ENCODE data around the gene CERS2. TPM values are rescaled to one million over a fixed set of nuclear protein-coding genes. Genes with fewer than 3 reads are reported as not detected.

The CERS2 gene
- total and polyA plus RNA-seq, 2 of the 4 experiments (the other 2 are of a cell fraction) = 118 to 127 TPM

DNA sequence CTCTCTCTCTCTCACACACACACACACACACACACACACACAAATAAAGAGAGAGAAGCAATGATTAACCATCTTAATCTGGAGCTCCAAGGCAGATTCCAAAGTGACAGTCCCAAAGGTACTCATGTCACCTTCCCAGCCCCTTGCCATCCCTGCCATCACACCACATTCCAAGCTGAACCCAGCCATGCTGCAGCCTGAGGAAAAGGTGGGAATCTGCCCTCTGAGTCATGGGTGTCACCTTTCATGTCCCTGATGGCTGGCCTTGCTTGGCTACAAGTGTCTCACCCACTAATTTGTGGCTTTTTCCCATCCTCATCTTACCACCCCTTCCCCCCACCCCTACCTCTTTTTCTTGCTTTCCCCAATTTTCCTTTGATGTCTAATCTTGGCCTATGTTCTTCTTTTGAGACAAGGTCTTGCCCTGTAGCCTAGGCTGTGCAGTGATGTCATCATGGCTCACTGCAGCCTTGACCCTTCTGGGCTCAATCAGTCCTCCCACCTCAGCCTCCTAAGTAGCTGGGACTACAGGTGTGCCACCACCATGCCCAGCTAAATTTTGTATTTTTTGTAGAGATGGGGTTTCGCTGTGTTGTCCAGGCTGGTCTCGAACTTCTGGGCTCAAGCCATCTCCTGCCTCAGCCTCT, 10.7 kb upstream of the CERS2 start:
- 65% methylated on average over 2 of the region's 2 CpGs; no CpG with 5 or more reads in 1 of the 2 experiments for WGBS, 2 experiments (ENCODE audit: extremely low coverage in 2 of 2, insufficient read length in 1 of 2)
- H4K91ac ChIP-seq (ENCODE audit: insufficient read depth, low read depth, low read length) = no peak overlapping the region
- no peak overlapping the region for H4K8ac ChIP-seq (ENCODE audit: low read depth in 2 of 2, low read length in 2 of 2)
- TF ChIP-seq POLR2A (IDR thresholded peaks at IDR 0.05; ENCODE audit: low read depth, low read length) (no peak), MXI1 (IDR thresholded peaks at IDR 0.05; ENCODE audit: borderline replicate concordance, low read depth, low read length) (no peak), NFE2L2 (IDR thresholded peaks at IDR 0.05; ENCODE audit: low read depth, low read length) (no peak), FOS (IDR thresholded peaks at IDR 0.05; ENCODE audit: low read depth, low read length) (no peak), RCOR1 (IDR thresholded peaks at IDR 0.05; ENCODE audit: insufficient replicate concordance, low read length) (no peak), RAD21 (IDR thresholded peaks at IDR 0.05; ENCODE audit: low read length) (no peak), SMC3 (IDR thresholded peaks at IDR 0.05; ENCODE audit: low read depth, low read length) (no peak), RFX5 (IDR thresholded peaks at IDR 0.05; ENCODE audit: low read depth, low read length) (no peak), BHLHE40 (IDR thresholded peaks at IDR 0.05; ENCODE audit: low read depth, low read length) (no peak), CEBPB (IDR thresholded peaks at IDR 0.05; ENCODE audit: low read depth, low read length) (no peak), MAFK (IDR thresholded peaks at IDR 0.05; ENCODE audit: low read depth, low read length) (no peak)
- TF ChIP-seq, protein P1, sequence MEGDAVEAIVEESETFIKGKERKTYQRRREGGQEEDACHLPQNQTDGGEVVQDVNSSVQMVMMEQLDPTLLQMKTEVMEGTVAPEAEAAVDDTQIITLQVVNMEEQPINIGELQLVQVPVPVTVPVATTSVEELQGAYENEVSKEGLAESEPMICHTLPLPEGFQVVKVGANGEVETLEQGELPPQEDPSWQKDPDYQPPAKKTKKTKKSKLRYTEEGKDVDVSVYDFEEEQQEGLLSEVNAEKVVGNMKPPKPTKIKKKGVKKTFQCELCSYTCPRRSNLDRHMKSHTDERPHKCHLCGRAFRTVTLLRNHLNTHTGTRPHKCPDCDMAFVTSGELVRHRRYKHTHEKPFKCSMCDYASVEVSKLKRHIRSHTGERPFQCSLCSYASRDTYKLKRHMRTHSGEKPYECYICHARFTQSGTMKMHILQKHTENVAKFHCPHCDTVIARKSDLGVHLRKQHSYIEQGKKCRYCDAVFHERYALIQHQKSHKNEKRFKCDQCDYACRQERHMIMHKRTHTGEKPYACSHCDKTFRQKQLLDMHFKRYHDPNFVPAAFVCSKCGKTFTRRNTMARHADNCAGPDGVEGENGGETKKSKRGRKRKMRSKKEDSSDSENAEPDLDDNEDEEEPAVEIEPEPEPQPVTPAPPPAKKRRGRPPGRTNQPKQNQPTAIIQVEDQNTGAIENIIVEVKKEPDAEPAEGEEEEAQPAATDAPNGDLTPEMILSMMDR (conservative IDR thresholded peaks at IDR 0.05; ENCODE audit: low read depth, low read length) = no peak
- TF ChIP-seq, protein P2, sequence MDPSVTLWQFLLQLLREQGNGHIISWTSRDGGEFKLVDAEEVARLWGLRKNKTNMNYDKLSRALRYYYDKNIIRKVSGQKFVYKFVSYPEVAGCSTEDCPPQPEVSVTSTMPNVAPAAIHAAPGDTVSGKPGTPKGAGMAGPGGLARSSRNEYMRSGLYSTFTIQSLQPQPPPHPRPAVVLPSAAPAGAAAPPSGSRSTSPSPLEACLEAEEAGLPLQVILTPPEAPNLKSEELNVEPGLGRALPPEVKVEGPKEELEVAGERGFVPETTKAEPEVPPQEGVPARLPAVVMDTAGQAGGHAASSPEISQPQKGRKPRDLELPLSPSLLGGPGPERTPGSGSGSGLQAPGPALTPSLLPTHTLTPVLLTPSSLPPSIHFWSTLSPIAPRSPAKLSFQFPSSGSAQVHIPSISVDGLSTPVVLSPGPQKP (IDR thresholded peaks at IDR 0.05; ENCODE audit: borderline replicate concordance, low read depth, low read length) = no peak
- TF ChIP-seq, protein P3, sequence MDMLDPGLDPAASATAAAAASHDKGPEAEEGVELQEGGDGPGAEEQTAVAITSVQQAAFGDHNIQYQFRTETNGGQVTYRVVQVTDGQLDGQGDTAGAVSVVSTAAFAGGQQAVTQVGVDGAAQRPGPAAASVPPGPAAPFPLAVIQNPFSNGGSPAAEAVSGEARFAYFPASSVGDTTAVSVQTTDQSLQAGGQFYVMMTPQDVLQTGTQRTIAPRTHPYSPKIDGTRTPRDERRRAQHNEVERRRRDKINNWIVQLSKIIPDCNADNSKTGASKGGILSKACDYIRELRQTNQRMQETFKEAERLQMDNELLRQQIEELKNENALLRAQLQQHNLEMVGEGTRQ (IDR thresholded peaks at IDR 0.05; ENCODE audit: low read depth, low read length) = no peak
- H3K9me3 ChIP-seq (ENCODE audit: control insufficient read depth, insufficient read depth, low read length) = no peaks in the 10 kb centered on the region
- no peak overlapping the region for H2BK120ac ChIP-seq (ENCODE audit: low read depth, low read length)
- dilution Hi-C loops (cut with HindIII; ENCODE audit: low sequenced_read_pairs, unreplicated experiment) = no loop called here
- intact Hi-C loops (cut with micrococcal nuclease) = no loop called here
- no peak overlapping the region for H3K4ac ChIP-seq (ENCODE audit: low read depth, low read length)
- H2BK5ac ChIP-seq (ENCODE audit: low read depth, low read length, poor library complexity, severe bottlenecking) = no peak overlapping the region
- H2AK5ac ChIP-seq (ENCODE audit: low read depth, low read length) = no peak overlapping the region
- no peak overlapping the region for H3K4me3 ChIP-seq (ENCODE audit: insufficient read depth, low read depth, low read length)
- no peaks in the 10 kb centered on the region for H3K79me1 ChIP-seq (ENCODE audit: low read depth in 1 of 2, low read length in 2 of 2)
- peak overlapping the region; percentile 61 for H2AK9ac ChIP-seq (replicated peaks; ENCODE audit: low read depth, low read length, poor library complexity)
- peaks cover 3% of the 10 kb centered on the region; the same call in 1 of the 2 replicates for H3K9me1 ChIP-seq (ENCODE audit: insufficient read depth, low read length)
- H3K4me1 ChIP-seq (ENCODE audit: control insufficient read depth, insufficient read depth, low read length) = peaks cover 10% of the 10 kb centered on the region; the same call in 1 of the 2 replicates
- H3K14ac ChIP-seq (replicated peaks; ENCODE audit: low read depth, low read length) = no peak overlapping the region
- CTCF ChIA-PET = interaction anchor here (0.9 kb wide), 1 partner anchor 11 kb away, joined by 3 read pairs; no protein-coding TSS in a partner anchor
- no peak overlapping the region for H3K9ac ChIP-seq (ENCODE audit: low read depth, low read length)
- no peak overlapping the region for H2BK20ac ChIP-seq (ENCODE audit: low read depth, low read length)
- DNase-seq (no peak), ATAC-seq (ENCODE audit: low read depth) (no peak)
- in situ Hi-C loops (cut with MboI; ENCODE audit: low sequenced_read_pairs) = no loop called here
- H2BK15ac ChIP-seq (ENCODE audit: low read depth, low read length) = no peak overlapping the region
- H4K20me1 ChIP-seq (ENCODE audit: insufficient read depth, low read length) = no peaks in the 10 kb centered on the region
- no peak overlapping the region for H4K5ac ChIP-seq (ENCODE audit: low read depth, low read length)
- peak overlapping the region; percentile 66; the same call in 1 of the 2 replicates for H3K23ac ChIP-seq (ENCODE audit: low read depth, low read length)
- no peak overlapping the region for H3K18ac ChIP-seq (ENCODE audit: low read depth, low read length)
- H3K36me3 ChIP-seq (ENCODE audit: control insufficient read depth, insufficient read depth, low read length) = no peaks in the 10 kb centered on the region
- H3K4me2 ChIP-seq (ENCODE audit: low read depth, low read length) = no peak overlapping the region
- H3K56ac ChIP-seq (ENCODE audit: extremely low read depth, insufficient read depth, low read length) = no peak overlapping the region
- H3K27me3 ChIP-seq (ENCODE audit: control insufficient read depth, insufficient read depth, low read length) = peaks cover 6% of the 10 kb centered on the region; the same call in 1 of the 2 replicates
- no TSS peak for BruUV-seq (replicated peaks)
- H3K27ac ChIP-seq (ENCODE audit: insufficient read depth, low read length) = no peak overlapping the region
- POLR2A ChIA-PET (ENCODE audit: unreplicated experiment) = no interaction called here
- H2AFZ ChIP-seq (replicated peaks; ENCODE audit: low read length, poor library complexity) = no peak overlapping the region
